GM19240 (cell line): ENCODE data around the gene PDZD8.
"Not testable (repeated sequence)": the region's sequence is repeated elsewhere in the genome, so short reads cannot be mapped to it uniquely, and the experiment has no call there.

Source experiments
- DNase-seq: peaks from one replicate; pipeline ENCODE4 v3.0.0; 2011; ENCODE audit warnings: low spot score; ENCODE audit not compliant: insufficient read length

Gene PDZD8

DNA sequence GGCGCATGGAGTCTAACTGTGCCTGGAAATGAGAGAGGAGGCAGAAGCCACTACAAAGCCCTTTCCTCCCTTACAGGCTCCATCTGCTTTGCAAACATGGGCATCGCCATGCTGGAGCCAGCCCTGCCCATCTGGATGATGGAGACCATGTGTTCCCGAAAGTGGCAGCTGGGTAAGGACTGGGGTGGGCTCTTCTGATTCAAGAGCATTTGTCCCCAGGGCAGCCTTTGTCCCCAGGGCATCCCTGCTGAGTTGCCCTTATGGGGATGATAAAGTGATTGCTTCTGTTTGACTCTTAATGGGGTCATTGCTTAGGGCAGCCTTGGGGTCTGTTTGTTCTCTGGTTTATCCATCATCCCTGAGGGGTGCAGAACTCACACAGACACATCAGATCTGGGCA lies 117.5 kb downstream of the PDZD8 start:
- DNase-seq, result no peak

- no peak for DNase-seq
Measured at GRCh38 chr10:117256910-117257309, 118.3 kb downstream of the PDZD8 start.

- no peak for DNase-seq
Measured at GRCh38 chr10:117255835-117256460, 119.3 kb downstream of the PDZD8 start.

DNA sequence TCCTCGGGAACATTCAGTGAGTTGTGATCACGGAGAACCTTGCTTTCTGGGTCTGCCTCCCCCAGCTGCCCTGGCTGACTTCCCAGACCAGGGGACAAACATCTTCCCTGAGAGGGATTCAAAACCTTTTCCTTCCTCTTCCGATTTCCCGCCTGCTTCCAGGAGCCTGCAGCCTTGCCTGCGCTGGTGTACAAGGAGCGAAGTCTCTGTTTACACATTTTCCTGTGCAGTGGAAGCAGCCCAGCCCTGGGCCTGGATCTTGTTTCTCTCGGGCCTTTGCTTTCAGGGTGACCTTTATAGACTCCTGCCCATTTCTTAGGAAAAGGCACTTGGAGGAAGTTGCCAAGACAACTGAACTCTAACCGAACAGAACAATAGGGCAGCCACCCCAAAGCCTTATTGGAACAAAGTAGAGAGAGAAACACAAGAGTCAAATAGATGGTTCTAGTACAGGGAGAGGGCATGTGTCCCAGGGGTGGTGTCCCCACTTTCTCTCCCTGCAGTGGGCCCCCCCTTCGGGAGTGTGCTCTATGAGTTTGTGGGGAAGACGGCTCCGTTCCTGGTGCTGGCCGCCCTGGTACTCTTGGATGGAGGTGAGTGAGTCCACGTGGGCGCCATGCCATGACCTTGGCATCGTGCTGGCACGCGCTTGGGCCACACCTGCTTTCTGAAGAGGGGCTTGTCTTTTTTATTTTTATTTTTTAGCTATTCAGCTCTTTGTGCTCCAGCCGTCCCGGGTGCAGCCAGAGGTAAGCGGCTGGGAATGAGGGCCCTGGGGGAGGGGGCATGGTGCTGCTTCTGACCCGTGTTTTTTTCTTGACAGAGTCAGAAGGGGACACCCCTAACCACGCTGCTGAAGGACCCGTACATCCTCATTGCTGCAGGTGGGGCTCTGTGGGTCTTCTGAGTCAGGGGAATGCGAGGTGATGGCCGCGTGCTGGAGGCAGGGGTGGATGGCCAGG lies 120.2 kb downstream of the PDZD8 start:
- no peak for DNase-seq

- DNase-seq, result no peak
Measured at GRCh38 chr10:117254338-117254737, 120.9 kb downstream of the PDZD8 start.

- DNase-seq, result no peak
Measured at GRCh38 chr10:117253908-117254307, 121.3 kb downstream of the PDZD8 start.

- DNase-seq, result no peak
Measured at GRCh38 chr10:117250411-117250810, 124.8 kb downstream of the PDZD8 start.

DNA sequence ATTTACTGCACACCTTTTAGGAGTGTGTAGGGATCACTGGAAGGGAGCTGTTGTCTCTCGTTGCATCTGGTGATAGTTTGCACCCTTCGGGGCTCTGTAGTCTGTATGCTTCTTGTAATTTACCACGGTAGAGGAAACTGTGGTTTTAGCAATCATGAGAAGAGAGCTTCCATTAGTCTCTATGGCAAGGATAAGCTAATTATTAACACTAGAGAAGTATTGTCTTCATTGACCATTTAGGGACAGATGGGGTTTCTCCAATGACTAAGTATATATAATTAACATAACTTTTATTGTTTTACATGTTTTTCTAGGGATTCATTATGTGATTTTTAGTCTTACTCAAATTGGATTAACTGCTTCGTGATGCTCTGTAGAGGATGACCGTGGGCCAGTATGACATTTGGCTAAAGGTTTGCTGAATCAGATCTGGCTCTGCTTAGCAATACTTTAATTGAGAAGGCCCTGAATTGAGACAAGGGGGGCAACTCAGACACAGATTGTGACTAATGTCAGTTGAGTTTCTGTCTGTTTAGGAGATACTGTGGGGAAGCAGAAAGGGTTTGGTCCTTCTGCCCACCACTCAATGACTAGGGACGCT lies 125.6 kb downstream of the PDZD8 start:
- no peak for DNase-seq

DNA sequence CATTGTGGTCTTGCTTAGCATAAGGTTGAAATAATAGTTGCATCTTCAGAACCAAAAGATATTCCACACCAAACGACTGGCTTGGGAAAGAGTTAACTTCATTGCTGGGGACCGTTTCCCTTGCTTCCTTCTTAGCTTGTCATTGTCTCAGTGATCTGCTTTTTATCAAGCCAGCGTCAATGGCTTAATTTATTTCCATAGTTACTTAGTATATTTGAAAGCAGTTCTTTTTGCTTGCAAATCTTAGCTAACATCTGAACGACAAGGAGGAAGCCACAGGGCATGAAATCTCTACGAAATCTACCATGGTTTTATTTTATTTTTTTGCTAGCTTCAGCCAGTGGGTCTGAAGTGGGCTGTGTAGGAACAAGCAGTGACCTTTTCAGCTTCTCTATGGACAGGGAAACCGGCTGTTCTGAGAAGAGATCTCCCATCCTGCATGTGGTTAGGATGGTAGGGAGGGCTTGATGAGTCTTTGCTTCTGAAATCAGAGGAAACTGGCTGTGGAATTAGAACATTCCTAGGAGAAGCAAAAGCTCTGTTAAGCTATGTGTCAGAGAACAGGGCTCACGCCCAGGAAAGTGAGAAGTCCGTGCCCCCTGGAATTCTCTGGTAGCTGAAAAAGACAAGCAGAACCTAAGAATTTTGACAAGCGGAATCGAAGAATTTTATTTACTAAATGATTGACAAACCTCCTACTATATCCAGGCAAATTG lies 126.3 kb downstream of the PDZD8 start:
- no peak for DNase-seq

- DNase-seq, result no peak
Measured at GRCh38 chr10:117246997-117247671, 128.1 kb downstream of the PDZD8 start.

DNA sequence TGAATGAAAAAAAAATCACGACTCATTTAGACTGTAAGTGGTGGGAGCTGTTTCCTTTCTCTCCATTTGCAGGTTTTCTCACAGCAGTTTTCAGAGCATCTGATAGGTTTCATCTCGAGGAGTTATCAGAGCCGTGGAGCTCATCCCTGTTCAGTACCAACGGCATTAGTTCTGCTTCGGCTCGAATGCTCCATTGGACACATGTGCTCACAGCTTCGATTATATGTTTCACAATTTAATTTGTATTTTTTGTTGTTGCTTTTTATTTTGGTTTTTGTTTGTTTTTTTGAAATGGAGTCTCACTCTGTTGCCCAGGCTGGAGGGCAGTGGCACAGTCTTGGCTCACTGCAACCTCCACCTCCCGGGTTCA lies 132.8 kb downstream of the PDZD8 start:
- no peak for DNase-seq

DNA sequence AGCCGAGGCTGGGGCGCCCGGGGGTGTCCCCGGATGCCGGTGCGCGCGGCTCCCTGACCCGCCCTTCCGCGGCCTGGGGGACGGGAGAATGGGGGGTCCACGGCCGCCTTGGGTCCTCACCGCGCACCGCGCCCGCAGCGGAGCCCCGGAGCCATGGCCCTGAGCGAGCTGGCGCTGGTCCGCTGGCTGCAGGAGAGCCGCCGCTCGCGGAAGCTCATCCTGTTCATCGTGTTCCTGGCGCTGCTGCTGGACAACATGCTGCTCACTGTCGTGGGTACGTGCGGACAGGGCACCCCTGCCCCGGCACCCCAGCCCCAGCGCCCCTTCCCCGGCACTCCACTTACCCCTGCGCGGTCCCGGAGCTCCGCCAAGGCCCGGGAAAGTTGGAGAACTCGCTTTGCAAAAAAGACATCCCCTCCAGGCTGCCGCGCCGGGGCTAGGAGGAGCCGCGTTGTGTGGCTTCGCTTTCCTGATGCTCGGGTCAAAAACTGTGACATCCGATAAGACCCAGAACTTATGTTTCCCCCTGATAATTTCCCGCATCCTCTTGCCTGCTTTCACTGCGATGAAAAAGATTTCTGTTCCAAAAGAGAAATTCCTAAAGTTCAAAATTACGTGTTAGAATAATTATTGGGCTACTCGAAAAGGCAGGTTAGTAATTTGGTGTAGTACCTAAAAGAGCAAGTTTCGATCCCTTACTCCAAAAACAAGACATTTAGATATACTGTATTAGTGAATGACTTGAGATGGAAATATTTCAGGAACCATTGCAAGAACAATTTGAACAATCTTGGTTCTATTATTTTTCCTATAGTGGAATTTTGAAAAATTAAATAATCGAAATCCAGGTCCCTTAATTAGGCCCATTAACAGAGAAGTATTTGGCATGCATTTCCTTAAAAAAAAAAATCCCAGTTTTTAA lies 133.4 kb downstream of the PDZD8 start:
- no peak for DNase-seq

DNA sequence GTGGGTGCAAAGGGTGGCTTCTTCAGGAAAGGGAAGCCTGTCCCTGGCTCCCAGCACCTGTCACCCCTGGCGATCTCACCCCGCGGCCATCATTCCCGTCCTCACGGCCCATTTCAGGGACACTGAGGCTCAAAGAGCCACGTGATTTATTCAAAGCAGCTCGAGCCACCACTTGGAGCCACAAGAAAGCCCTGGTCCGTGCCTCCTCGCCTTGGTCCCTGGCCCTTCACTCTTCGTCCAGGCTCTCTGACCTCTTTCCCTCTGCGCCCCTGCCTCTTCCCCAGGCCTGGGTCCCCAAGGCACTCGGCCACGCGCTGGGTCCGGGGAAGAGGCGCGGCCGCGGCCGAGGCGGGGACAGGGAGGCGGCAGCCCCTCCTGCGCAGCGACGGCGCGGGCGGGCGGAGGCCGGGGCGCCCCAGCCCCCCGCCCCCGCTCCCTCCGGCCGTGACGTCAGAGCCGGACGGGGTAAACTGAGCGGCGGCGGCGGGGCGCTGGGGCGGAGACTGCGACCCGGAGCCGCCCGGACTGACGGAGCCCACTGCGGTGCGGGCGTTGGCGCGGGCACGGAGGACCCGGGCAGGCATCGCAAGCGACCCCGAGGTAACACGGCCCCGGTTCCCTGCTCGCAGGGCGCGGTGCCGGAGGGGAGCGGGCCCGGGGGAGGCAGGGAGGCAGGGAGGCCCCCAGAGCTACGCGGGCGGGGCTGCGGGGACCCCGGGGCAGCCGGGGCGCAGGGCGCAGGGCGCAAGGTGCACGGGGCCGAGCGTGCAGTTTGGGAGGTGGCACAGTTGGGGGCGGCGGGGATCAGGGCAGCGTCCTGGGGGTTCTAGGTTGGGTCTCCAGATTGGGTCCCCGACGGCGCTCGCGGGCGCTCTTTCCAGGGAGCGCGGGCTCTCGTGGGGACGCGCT lies 134.4 kb downstream of the PDZD8 start, which contains the start of gene SLC18A2:
TSS of gene SLC18A2 (plus strand) at position 494 of the 909 bp plus-strand sequence. CDS start 580 bp downstream, outside the sequence.
- DNase-seq, result no peak

DNA sequence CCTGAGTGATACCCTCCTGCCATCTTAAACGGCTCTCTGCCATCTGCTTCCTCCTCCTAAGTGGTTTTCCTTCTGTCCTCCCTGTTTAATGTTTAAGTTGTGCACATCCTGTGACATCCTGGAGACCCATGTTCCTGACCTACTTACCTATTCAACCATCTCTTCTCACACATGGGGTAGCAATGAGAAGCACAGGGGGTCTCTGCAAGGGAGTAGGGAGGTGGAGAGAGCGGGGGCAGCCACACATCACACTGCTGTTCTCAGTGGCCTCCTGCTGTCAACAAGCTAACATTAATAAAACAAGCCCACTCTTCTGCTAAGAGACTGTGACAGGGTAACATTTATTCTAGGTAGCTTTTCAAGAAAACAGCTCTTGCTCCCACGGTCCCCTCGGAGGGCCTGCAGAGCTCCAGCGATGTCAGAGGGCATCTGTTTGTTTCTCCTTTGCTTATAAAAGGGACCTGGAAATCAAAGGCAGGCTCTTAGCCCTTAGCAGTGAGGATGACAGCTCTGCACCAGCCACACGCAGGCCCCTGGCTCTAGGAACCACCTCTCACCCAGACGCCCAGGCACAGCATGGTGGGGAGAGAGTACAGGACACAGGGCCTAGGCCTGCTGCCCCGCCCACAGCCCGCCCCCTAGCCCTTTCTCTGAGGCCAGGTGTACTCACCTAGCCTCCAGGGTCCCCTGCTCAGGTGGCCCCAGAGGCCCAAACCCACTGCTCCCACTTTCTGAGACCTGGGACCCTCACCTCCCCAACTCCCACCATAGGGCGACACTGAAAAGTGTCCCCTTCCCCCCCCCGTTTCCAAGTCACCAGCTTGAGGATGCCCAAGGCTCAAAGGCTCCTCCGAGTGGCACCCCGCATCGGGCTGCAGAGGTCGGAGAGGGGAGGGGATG lies 135.3 kb downstream of the PDZD8 start:
- DNase-seq, result no peak

DNA sequence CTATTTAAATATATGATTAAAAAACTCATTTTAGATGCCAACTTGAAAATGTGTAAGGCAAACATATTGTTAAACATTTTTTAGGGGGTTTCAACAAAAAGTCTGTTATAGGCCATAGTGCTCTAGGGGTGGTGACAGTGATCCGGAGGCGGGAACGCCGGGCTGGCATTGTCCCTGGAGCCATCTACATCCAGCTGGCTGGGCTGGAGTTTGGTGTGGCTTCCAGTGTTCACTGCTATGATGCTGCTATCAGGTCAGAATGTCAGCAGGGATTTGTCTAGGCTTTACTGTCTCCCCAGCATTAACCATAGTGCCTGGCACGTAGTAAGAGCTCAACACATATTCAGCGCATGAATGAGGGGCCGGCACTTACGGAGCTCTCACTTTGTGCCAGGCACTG lies 136.2 kb downstream of the PDZD8 start:
- no peak for DNase-seq

DNA sequence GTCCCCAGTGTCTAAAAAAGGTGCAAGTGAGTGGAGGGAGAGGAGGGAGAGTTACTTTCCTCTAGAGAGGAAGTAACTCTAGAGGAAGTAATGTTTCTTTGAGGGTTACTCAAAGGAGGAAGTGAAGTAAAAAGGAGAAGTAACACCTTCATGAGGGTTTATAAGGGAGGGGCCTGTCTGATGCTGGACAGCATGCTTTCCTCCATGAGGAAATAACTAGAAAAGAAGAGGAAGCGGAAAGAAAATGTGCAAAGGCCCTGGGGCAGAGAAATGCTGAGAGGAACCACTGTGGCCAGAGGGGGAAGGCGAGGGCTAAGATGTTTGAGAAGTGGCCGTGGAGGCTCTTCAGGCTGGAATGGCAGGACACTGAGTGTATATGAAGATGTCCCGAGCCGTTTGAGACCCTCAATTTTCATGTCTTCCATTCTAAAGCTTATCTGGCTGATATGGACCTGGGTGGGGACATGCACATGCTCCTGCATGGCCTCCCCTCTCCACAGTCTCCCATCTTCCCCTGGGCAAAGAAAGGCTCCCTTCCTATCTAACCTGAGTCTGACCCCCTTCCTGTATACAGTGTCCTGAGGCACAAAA lies 137.7 kb downstream of the PDZD8 start:
- DNase-seq, result no peak

- not testable (repeated sequence) for DNase-seq
Measured at GRCh38 chr10:117230107-117230506, 145.1 kb downstream of the PDZD8 start.
